Endothelial cell (in vitro differentiated cells): ENCODE data around the gene TMEM81. TPM values are rescaled to one million over a fixed set of nuclear protein-coding genes. Genes with fewer than 3 reads are reported as not detected.
A peak's percentile ranks its signal among the peaks of the same experiment; 100 is the strongest.

Experiments
- DNase-seq: peaks from one replicate; pipeline ENCODE4 v3.0.0; 2021; ENCODE audit warnings: low spot score
- H3K27ac Mint-ChIP-seq: one replicate; pipeline ENCODE4 v1.8.0; 2021; ENCODE audit warnings: mixed read lengths, inconsistent platforms; ENCODE audit not compliant: unreplicated experiment
- H3K27me3 Mint-ChIP-seq: one replicate; pipeline ENCODE4 v1.8.0; 2021; ENCODE audit warnings: mild to moderate bottlenecking, moderate library complexity, mixed read lengths, inconsistent platforms; ENCODE audit not compliant: unreplicated experiment
- H3K36me3 Mint-ChIP-seq: one replicate; pipeline ENCODE4 v1.8.0; 2021; ENCODE audit warnings: mild to moderate bottlenecking, low read depth, mixed read lengths, inconsistent platforms; ENCODE audit not compliant: unreplicated experiment
- H3K4me1 Mint-ChIP-seq: one replicate; pipeline ENCODE4 v1.8.0; 2021; ENCODE audit warnings: mild to moderate bottlenecking, mixed read lengths, inconsistent platforms; ENCODE audit not compliant: unreplicated experiment
- H3K4me3 Mint-ChIP-seq: one replicate; pipeline ENCODE4 v1.8.0; 2021; ENCODE audit warnings: mild to moderate bottlenecking, mixed read lengths, inconsistent platforms; ENCODE audit not compliant: unreplicated experiment
- H3K9me3 Mint-ChIP-seq: one replicate; pipeline ENCODE4 v1.8.0; 2021; ENCODE audit warnings: mixed read lengths, inconsistent platforms; ENCODE audit not compliant: unreplicated experiment
- CTCF ChIP-seq: fragments of 200-600 bp; sonication (generic); IDR thresholded peaks from one replicate; pipeline ENCODE4 v1.5.0; 2021; ENCODE audit warnings: antibody characterized with exemption; ENCODE audit not compliant: unreplicated experiment
- total RNA-seq: library from RNA; stranded (reverse); fragmentation: NEBNext Ultra II Directional; extraction: Animal tissue kit (Norgen Biotek cat#: 25700); gene quantifications from one replicate; pipeline ENCODE4 v1.2.1, GENCODE V29; 2021; ENCODE audit not compliant: unreplicated experiment

Gene TMEM81
- total RNA-seq, 1 donor from 2014 or later = 3.7 TPM

GRCh38 chr1:205062319-205062718, 21.9 kb downstream of the TMEM81 start:
- TF ChIP-seq CTCF = no peak
- DNase-seq = no peak
- H3K4me3 Mint-ChIP-seq = no peak overlapping the region
- no peaks in the 10 kb centered on the region for H3K36me3 Mint-ChIP-seq
- H3K27me3 Mint-ChIP-seq = peaks cover 9% of the 10 kb centered on the region
- no peaks in the 10 kb centered on the region for H3K4me1 Mint-ChIP-seq
- no peak overlapping the region for H3K27ac Mint-ChIP-seq
- no peaks in the 10 kb centered on the region for H3K9me3 Mint-ChIP-seq

- Mint-ChIP-seq H3K36me3 (no peaks in the 10 kb centered on the region), H3K27me3 (peaks cover 9% of the 10 kb centered on the region), H3K4me1 (no peaks in the 10 kb centered on the region), H3K27ac (no peak overlapping the region), H3K4me3 (no peak overlapping the region), H3K9me3 (no peaks in the 10 kb centered on the region)
- TF ChIP-seq CTCF = peak; percentile 89
- DNase-seq = peak; percentile 87
These were observed 22.6 kb downstream of the TMEM81 start for GRCh38 chr1:205061665-205062069.

DNA sequence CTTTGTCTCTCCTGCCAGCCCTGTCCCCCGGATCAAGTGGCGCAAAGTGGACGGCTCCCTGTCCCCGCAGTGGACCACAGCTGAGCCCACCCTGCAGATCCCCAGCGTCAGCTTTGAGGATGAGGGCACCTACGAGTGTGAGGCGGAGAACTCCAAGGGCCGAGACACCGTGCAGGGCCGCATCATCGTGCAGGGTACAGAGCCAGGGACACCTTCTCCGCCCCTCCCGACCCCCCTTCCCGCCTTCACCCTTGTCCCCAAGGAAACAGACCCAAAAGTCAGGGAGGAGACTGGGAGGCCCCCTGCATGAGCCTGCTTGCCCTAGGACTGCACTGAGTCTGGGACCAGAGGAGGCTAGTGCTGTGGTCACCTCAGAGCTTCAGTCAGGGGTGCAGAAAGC, 23.0 kb downstream of the TMEM81 start:
- Mint-ChIP-seq H3K4me3 (no peak overlapping the region), H3K36me3 (no peaks in the 10 kb centered on the region), H3K27ac (no peak overlapping the region), H3K9me3 (no peaks in the 10 kb centered on the region), H3K27me3 (peaks cover 5% of the 10 kb centered on the region), H3K4me1 (no peaks in the 10 kb centered on the region)
- no peak for DNase-seq
- TF ChIP-seq CTCF = no peak

DNA sequence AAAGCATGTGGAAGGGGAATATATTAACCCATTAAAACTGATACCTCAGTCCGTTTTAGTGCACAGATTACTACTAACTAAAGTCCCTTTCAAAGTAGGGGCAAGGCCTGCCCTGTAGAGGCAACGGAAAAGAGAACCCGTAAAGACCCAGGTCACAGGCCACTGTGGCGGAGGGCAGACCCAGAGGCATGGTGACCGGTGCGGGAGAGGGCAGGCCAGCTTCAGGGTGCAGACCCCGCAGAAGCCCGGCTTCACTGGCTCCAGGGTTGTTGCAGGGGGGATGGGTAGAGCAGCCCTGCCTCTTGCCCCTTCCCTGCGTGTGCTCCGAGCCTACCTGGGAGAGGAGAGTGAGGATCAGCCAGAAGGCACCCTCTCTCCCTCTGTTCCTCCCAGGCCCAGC, 23.5 kb downstream of the TMEM81 start:
- DNase-seq = no peak
- no peaks in the 10 kb centered on the region for H3K9me3 Mint-ChIP-seq
- no peak overlapping the region for H3K27ac Mint-ChIP-seq
- peaks cover 5% of the 10 kb centered on the region for H3K27me3 Mint-ChIP-seq
- H3K4me1 Mint-ChIP-seq = no peaks in the 10 kb centered on the region
- no peak for TF ChIP-seq CTCF
- no peaks in the 10 kb centered on the region for H3K36me3 Mint-ChIP-seq
- no peak overlapping the region for H3K4me3 Mint-ChIP-seq

GRCh38 chr1:205059660-205060059, 24.6 kb downstream of the TMEM81 start:
- no peak overlapping the region for H3K27ac Mint-ChIP-seq
- no peaks in the 10 kb centered on the region for H3K36me3 Mint-ChIP-seq
- H3K9me3 Mint-ChIP-seq = no peaks in the 10 kb centered on the region
- H3K4me3 Mint-ChIP-seq = no peak overlapping the region
- peaks cover 7% of the 10 kb centered on the region for H3K27me3 Mint-ChIP-seq
- H3K4me1 Mint-ChIP-seq = no peaks in the 10 kb centered on the region
- DNase-seq = no peak
- TF ChIP-seq CTCF = no peak
